HPDE6-E6E7 (cell line): ENCODE results near the gene USP31.
"Not testable (repeated sequence)": the region's sequence is repeated elsewhere in the genome, so short reads cannot be mapped to it uniquely, and the experiment has no call there.

Experiments
- DNase-seq: peaks from one replicate; pipeline ENCODE4 v3.0.0; 2011; ENCODE audit warnings: missing footprints; ENCODE audit errors: extremely low spot score

USP31 gene

DNA sequence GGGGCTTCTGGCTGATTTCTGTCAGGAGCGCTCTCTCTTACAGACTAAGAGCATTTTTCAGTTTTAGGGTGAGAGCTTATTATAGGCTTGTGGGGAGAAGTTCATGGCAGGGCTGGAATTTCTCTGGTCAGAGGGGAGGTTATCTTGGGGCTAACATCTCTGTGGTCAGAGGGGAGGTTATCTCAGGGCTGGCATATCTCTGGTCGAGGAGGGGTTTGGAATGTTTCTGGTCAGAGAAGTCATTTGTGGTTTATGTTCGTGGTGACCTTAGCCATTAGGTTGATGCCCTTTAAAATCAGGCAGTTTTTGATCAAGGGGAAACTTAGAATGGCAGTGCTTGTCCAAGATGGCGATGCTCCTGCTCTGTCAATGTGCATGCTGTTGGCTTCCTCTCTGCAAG, 10.8 kb upstream of the USP31 start:
- no peak for DNase-seq

DNA sequence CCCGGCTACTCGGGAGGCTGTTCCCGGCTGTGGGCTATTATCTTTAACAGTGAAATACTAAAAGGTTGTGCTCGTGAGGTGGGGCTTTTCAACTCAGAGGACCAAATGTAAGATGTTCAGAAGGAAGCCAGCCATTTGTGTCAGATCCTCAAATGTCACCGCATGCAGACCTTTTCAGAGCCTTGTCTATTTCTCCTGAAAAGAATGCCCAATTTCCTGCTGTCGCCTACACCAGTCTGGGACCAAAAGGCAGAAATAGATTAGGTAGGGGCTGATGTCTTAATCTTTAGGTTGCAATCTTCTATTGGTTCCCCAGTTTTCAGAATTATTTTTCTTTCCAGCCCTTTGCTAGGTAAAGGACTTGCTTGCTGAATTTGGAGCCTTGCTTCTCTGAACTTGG, 8.9 kb upstream of the USP31 start:
- DNase-seq: no peak

DNA sequence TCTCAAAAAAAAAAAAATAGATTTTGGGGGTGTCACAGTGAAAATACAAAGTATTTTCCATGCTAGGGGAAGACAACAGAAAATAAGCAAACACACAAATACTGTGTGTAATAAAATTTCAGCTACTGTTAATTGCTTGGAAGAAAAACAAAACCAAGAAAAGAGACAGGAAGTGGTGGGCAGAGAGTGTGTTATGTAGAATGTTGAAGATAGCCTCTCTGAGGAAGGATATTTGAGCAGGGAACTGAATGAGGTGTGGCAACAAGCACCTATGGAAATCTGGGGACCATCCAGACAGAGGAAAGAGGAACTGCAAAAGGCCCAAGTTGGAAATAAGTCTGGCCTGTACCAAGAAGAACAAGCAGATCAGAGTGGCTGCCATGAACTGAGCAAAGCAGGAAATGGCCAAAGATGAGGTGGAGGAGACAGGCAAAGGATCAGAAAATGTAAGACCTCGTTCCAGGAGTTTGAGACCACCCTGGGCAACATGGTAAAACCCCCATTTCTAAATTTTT, 7.8 kb upstream of the USP31 start:
- DNase-seq: no peak

GRCh38 chr16:23156110-23156509, 6.9 kb upstream of the USP31 start:
- DNase-seq: no peak

GRCh38 chr16:23155445-23156049, 6.3 kb upstream of the USP31 start:
- no peak for DNase-seq

GRCh38 chr16:23152386-23153178, 3.3 kb upstream of the USP31 start:
- no peak for DNase-seq

- DNase-seq: no peak
Observed at GRCh38 chr16:23149993-23150364, 727 bp upstream of the USP31 start.

GRCh38 chr16:23148513-23149266, 562 bp downstream of the USP31 start:
- no peak for DNase-seq

GRCh38 chr16:23148166-23148512, 1.1 kb downstream of the USP31 start:
- no peak for DNase-seq

GRCh38 chr16:23147666-23148065, 1.6 kb downstream of the USP31 start:
- no peak for DNase-seq

DNA sequence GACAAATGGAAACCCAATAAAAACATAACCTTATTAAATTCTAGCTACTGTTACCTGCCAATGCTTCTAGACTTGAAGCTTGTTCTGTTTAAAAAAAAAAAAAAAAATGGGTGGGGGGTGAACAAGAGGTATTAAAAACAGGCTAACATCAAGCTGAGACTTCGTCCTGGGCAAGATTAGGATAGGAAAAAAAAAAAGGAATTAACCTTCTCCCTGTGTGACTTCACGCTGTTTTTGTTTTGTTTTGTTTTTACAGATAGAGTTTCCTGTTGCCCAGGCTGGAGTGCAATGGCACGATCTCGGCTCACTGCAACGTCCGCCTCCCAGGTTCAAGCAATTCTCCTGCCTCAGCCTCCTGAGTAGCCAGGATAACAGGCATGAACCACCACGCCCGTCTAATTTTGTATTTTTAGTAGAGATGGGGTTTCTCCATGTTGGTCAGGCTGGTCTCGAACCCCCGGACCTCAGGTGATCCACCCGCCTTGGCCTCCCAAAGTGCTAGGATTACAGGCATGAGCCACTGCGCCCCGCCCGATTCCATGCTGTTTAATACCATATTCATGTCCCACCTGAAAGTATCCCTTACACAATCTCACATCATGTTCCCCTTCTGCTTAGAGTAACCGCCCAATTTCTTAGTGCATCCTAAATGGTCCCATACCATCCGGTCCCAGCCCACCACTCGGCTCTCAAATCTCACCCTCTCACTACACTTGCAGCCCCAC, 2.2 kb downstream of the USP31 start:
- DNase-seq: no peak

DNA sequence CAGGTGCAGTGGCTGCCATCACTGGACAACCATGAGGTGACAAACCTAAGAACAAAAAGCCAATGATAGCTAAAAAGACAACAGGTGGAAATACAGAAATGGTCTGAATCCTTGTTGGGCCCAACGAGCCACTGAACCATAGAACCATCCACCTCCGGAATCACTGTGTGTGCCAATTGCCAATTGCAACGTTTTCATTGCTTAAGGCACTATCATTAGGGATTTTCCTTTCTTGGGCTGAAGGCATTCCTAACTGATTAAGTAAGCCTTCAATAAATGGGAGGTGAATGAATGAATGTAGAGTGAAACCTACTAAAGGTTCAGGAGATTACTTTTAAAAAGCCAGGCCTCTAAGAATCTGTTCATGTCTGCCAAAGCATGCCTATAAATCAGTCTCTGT, 3.6 kb downstream of the USP31 start:
- DNase-seq: peak; percentile 34

GRCh38 chr16:23145186-23145585, 4.1 kb downstream of the USP31 start:
- DNase-seq: no peak

DNA sequence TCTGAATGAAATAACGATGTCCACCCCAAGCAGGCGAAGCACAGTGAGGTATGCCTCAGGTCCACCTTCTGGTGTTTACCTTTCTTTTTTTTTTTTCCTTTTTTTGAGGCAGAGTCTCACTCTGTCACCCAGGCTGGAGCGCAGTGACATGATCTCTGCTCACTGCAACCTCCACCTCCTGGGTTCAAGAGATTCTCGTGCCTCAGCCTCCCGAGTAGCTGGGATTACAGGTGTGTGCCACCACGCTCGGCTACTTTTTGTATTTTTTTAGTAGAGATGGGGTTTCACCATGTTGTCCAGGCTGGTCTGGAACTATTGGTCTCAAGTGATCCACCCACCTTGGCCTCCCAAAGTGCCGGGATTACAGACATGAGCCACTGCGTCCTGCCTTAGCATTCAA, 4.9 kb downstream of the USP31 start:
- DNase-seq: not testable (repeated sequence)

- DNase-seq: no peak
Observed at GRCh38 chr16:23143391-23143790, 5.9 kb downstream of the USP31 start.

- DNase-seq: peak; percentile 45
Observed at GRCh38 chr16:23141959-23142740, 7.1 kb downstream of the USP31 start.

GRCh38 chr16:23141500-23141899, 7.8 kb downstream of the USP31 start:
- DNase-seq: no peak

DNA sequence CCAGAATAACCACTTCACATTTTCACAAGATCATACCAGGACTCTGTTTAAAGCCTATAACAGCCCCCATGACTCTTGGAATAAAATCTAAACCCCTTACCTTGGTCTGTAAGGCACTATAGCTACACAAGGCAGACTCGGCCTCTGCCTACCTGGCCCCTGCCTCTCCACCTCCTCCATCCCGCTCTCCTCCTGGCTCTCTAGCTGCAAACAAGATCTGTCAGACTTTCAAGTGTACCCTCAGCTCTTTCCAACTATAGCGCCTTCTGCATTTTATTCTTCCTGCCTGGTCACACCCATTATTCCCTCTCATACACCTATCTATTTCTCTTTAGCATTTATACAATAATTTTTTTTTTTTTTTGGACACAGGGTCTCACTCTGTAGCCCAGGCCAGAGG, 8.2 kb downstream of the USP31 start:
- no peak for DNase-seq

- DNase-seq: no peak
Observed at GRCh38 chr16:23140107-23140506, 9.1 kb downstream of the USP31 start.

DNA sequence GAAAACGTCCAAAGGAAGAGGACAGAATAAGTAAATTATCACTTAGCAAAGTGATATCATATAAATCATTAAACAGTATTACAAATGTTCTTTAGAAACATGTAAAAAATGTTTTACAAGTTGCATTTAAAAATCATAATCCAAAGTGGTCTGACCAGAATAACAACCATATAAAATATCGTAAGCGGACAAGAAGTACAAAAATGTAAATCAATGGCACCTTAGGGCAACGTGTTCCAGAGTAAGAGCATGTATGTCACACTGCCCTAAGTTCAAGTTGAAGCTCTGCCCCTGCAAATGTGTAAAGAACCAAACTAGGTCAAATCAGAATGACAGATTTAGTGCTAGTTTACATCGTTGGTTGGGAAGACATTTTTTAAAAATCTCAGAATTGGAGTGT, 11.4 kb downstream of the USP31 start:
- no peak for DNase-seq

- DNase-seq: no peak
Observed at GRCh38 chr16:23137256-23137655, 12.0 kb downstream of the USP31 start.
